Left ventricle myocardium superior (tissue), 1 donor: ENCODE data around the gene MEP1B. TPM values are rescaled to one million over a fixed set of nuclear protein-coding genes. Genes with fewer than 3 reads are reported as not detected.

Experiments
- ATAC-seq: fragments of 200-7000 bp; cut with Tn5 transposase; one replicate; pipeline ENCODE4 v1.9.1; 2020; ENCODE audit warnings: mild to moderate bottlenecking, moderate library complexity
- DNase-seq: peaks from one replicate; pipeline ENCODE4 v3.0.0-alpha.2; 2020
- intact Hi-C: fragments of 100-400 bp; cut with micrococcal nuclease; formaldehyde crosslinking; loops from one replicate; pipeline ENCODE4 v1.11.0; 2022
- total RNA-seq: library from RNA; stranded (reverse); fragmentation: NEBNext Ultra II Directional; extraction: Animal tissue kit (Norgen Biotek cat#: 25700); gene quantifications from one replicate; pipeline ENCODE4 v1.2.1, GENCODE V29; 2021
- donor health status: DM: no; HTN: yes; CAD: no; lungs with severe emphysema.

The MEP1B gene
- total RNA-seq, 1 donor from 2014 or later, result not detected

DNA sequence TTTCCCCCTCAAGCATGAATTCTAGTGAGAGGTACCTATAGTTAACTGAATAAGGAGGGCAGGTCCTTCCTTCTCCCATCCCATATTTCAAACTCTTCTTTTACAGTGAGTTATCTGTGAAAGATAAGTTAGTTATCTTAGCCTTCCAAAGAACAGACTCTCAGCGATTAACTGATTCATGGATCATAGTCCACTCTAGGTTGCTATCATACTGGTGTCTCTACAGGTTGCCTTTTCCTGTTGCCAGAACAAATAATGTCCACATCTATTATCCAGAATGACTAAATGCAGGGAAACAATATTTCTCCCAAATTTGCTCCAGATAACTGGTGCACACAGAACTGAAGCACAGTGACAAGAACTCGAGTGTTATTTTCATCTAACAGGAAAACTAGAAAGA lies 68.3 kb downstream of the MEP1B start:
- ATAC-seq (no peak), DNase-seq (no peak)
- intact Hi-C loops, result no loop called here

DNA sequence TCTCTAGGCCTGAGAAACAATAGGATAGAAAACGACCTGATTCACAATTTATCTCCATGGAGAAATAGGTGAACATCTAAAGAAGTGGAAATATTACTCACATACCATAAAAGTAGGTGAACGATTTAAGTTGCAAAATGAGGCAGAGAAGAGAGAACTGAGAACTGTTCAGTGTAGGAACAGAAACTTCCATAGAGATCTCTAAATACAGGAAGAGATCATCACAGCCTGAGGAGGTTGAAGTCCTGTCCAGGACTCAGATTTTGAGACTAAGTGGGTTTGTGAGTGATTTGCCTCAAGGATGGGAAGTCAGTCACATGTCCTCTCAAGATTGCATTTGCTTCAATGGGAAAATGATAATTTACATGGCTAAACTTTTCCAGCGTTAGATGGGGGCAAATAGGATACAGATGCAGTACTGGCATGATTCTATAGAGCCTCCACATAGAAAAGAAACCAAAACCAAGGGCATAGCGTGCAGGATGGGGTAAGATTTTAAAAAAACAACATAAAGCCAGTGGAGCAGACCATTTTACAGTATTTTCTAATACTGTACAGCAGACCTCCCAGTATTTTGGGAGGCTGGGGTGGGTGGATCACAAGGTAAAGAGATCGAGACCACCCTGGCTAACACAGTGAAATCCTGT lies 68.8 kb downstream of the MEP1B start:
- no peak for ATAC-seq
- intact Hi-C loops, result no loop called here
- no peak for DNase-seq

DNA sequence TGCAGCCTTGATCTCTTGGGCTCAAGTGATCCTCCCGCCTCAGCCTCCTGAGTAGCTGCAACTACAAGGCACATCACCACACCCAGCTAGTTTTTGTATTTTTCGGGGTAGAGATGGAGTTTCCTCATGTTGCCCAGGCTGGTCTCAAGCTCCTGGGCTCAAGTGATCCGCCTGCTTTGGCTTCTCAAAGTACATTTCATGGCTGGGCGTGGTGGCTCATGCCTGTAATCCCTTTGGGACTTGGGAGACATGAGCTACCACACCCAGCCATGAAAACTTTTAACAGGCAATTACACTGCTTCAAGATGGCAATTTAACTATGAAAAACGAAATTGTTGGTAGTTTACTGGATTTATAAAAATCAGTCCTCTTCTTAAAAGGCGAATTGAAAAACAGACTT lies 69.7 kb downstream of the MEP1B start:
- DNase-seq, result no peak
- intact Hi-C loops, result no loop called here
- ATAC-seq, result no peak

DNA sequence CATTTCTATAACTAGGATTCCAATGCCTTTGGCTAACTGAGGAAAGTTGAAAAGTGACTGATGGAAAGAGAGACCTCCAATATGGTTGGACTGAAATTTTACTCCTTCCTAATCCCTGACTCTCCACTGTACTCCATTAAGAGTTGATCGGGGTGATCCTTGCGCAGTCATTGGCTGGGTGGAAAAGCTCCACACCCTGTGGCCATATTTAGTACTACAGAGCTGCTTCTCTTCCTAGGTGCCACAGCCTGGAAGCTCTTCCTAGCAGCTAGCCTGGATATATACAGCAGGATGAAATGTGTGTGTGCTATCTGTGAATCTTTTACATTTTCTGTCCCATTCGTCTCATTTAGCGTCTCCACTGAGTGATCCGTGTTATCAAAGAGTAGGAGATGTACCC lies 71.2 kb downstream of the MEP1B start:
- ATAC-seq, result no peak
- DNase-seq, result no peak
- intact Hi-C loops, result loop anchor here (10.0 kb wide), 1 partner anchor 96 kb away; no protein-coding TSS in a partner anchor

DNA sequence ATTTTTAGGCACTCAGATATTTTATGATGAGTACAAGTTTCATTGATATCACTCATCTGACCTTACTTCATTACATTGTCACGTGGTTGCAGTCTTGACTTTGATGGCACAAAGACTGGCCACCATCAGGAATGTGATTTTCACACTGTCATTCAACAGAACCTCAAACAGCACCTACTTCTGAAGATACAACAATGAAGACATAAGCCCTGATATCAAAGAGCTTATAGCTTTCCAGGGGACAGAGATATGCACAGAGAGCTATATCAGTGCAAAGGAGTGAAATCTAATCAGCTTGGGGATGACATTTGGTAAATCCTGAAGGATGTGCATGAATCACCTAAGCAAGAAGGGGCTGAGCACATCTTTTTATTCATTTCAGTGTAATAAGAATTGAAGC lies 72.3 kb downstream of the MEP1B start:
- intact Hi-C loops, result loop anchor here (10.0 kb wide), 1 partner anchor 97 kb away; no protein-coding TSS in a partner anchor
- DNase-seq (no peak), ATAC-seq (no peak)

DNA sequence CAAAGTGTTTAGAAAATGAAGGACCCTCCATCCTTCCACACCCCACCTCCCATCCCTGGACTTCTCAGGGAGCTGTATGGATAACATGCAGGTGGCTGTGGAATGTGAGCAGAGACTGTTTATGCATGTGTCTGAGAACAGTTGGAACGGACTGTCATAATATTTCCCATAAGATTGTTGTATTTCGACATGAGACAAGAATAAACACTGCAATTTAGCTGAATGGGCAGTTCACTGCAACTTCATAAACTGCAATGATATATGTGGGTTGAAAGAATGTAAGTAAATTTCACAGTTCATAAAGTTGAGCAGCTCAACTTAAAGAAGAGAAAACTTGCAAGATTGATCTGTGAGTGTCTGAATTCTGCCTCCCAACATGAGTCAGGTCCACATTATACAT lies 74.6 kb downstream of the MEP1B start:
- ATAC-seq, result no peak
- intact Hi-C loops, result loop anchor here (10.0 kb wide), 1 partner anchor 100 kb away; no protein-coding TSS in a partner anchor
- no peak for DNase-seq

DNA sequence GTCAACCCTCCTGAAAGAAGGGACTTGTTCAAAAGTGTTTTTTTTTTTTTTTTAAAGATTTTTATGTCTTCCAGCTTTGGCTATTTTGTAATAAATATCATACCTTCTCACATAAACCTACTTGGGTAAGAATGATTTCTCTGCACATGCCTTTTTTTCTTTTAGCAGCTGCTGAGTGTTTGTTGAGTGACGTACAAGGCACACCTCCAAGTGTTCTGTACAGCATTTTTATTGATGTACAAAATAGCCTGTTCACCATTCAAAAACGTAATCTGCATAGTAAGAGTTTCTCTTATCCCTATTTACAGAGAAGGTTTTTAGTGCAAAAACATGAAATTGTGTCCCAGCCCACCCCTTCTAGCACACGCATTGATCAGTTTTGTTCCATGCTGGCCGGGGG lies 77.6 kb downstream of the MEP1B start:
- DNase-seq (no peak), ATAC-seq (no peak)
- intact Hi-C loops, result loop anchor here (10.0 kb wide), 1 partner anchor 103 kb away; no protein-coding TSS in a partner anchor

Other genes starting within 250 kb of the MEP1B start
- gene TRAPPC8, start 246.9 kb upstream of the MEP1B start, total RNA-seq, result 31.4 TPM
- gene RNF125, start 171.2 kb upstream of the MEP1B start, total RNA-seq, result 3.4 TPM
- 10.6 TPM for gene RNF138, start 98.2 kb upstream of the MEP1B start, total RNA-seq